HL-60 (cell line): ENCODE results near the gene OSBPL3.

ENCODE experiments used
- DNase-seq, 2 experiments: peaks; one replicate each; pipeline ENCODE4 v3.0.0-alpha.2; 2010 to 2020; ENCODE audit warnings: low read depth in 1 of 2, low spot score in 1 of 2
- H3K27ac ChIP-seq: fragments of 250-450 bp; sonication (Bioruptor Pico); replicated peaks from 2 replicates; pipeline ENCODE4 v1.5.1; 2020; ENCODE audit warnings: mild to moderate bottlenecking, moderate library complexity
- H3K27me3 ChIP-seq: fragments of 250-450 bp; sonication (Bioruptor Pico); 2 replicates; pipeline ENCODE4 v1.5.1; 2021; ENCODE audit warnings: mild to moderate bottlenecking, moderate library complexity; ENCODE audit not compliant: insufficient read depth, poor library complexity, severe bottlenecking
- H3K4me3 ChIP-seq: replicated peaks from 2 replicates; pipeline ENCODE4 v1.5.1; 2011; ENCODE audit warnings: mild to moderate bottlenecking, control low read depth, low read length; ENCODE audit not compliant: insufficient read depth
- CTCF ChIP-seq: IDR thresholded peaks from one replicate; pipeline ENCODE4 v1.5.1; 2011; ENCODE audit warnings: low read length, control low read depth, inconsistent platforms; ENCODE audit not compliant: insufficient read depth
- GABPA ChIP-seq: IDR thresholded peaks from 2 replicates; pipeline ENCODE4 v1.6.1; 2012; ENCODE audit warnings: low read depth
- POLR2AphosphoS5 ChIP-seq: IDR thresholded peaks from 2 replicates; pipeline ENCODE4 v1.6.1; 2012; ENCODE audit warnings: low read depth
- REST ChIP-seq: IDR thresholded peaks from 2 replicates; pipeline ENCODE4 v1.6.1; 2012; ENCODE audit warnings: low read depth; ENCODE audit not compliant: insufficient replicate concordance
- SPI1 ChIP-seq: IDR thresholded peaks from 2 replicates; pipeline ENCODE4 v1.6.1; 2012; ENCODE audit warnings: low read depth, mild to moderate bottlenecking, borderline replicate concordance

Gene OSBPL3

GRCh38 chr7:24948739-24949138 lies 31.2 kb downstream of the OSBPL3 start:
- DNase-seq = no peak

GRCh38 chr7:24946467-24946866 lies 33.5 kb downstream of the OSBPL3 start:
- Histone ChIP-seq H3K27me3 (no peaks in the 10 kb centered on the region), H3K4me3 (no peak overlapping the region), H3K27ac (no peak overlapping the region)
- no peak for DNase-seq
- no peak for TF ChIP-seq GABPA
- no peak for TF ChIP-seq SPI1
- TF ChIP-seq REST = no peak
- no peak for TF ChIP-seq CTCF
- no peak for TF ChIP-seq POLR2AphosphoS5

More at GRCh38 chr7:24948739-24949138, 31.2 kb downstream of the OSBPL3 start:
- TF ChIP-seq POLR2AphosphoS5 (no peak), REST (no peak), CTCF (no peak), SPI1 (no peak), GABPA (no peak)
- Histone ChIP-seq H3K4me3 (no peak overlapping the region), H3K27ac (no peak overlapping the region), H3K27me3 (no peaks in the 10 kb centered on the region)

GRCh38 chr7:24945899-24946298 lies 34.1 kb downstream of the OSBPL3 start:
- Histone ChIP-seq H3K27me3 (no peaks in the 10 kb centered on the region), H3K4me3 (no peak overlapping the region), H3K27ac (no peak overlapping the region)
- DNase-seq = no peak
- TF ChIP-seq POLR2AphosphoS5 = no peak
- TF ChIP-seq REST = no peak
- TF ChIP-seq CTCF = no peak
- no peak for TF ChIP-seq GABPA
- TF ChIP-seq SPI1 = no peak
